Caco-2 (cell line): ENCODE measurements around the gene PSG7. TPM values are rescaled to one million over a fixed set of nuclear protein-coding genes. Genes with fewer than 3 reads are reported as not detected.
"Not testable (repeated sequence)": the region's sequence is repeated elsewhere in the genome, so short reads cannot be mapped to it uniquely, and the experiment has no call there.

Experiments
- BruUV-seq: library from RNA; stranded (reverse); fragments of 400-500 nt; replicated peaks from 2 replicates; lab custom pipeline; 2021; lab: Mats Ljungman, UMichigan
- CTCF ChIA-PET: fragments of 300-600 bp; sonication (Branson Sonifier 250); formaldehyde crosslinking; loops from one replicate; lab custom pipeline; 2022; ENCODE audit warnings: antibody characterized with exemption; lab: Charles Lee
- POLR2A ChIA-PET: fragments of 300-600 bp; sonication (Branson Sonifier 250); formaldehyde crosslinking; loops from one replicate; lab custom pipeline; 2022; ENCODE audit warnings: antibody characterized with exemption; lab: Charles Lee
- DNase-seq, 2 experiments: peaks; one replicate each; pipeline versions ENCODE4 v3.0.0 to v3.0.0-alpha.2; 2020 to 2022
- H3K27me3 ChIP-seq: replicated peaks from 2 replicates; pipeline ENCODE4 v1.6.0; 2011; ENCODE audit warnings: low read length; ENCODE audit not compliant: control insufficient read depth, insufficient read depth
- H3K36me3 ChIP-seq: 2 replicates; pipeline ENCODE4 v1.5.1; 2011; ENCODE audit warnings: low read length; ENCODE audit not compliant: control insufficient read depth, insufficient read depth
- H3K4me1 ChIP-seq: fragments of 250-450 bp; sonication (Bioruptor Pico); 2 replicates; pipeline ENCODE4 v1.5.1; 2020; ENCODE audit warnings: mild to moderate bottlenecking
- H3K4me3 ChIP-seq: 2 replicates; pipeline ENCODE4 v1.5.1; 2011; ENCODE audit warnings: low read depth, mild to moderate bottlenecking, control low read depth, low read length
- H3K9me3 ChIP-seq: fragments of 250-450 bp; sonication (Bioruptor Pico); 2 replicates; pipeline ENCODE4 v1.5.1; 2020; ENCODE audit warnings: mild to moderate bottlenecking, moderate library complexity
- H3K27ac Mint-ChIP-seq: one replicate; pipeline ENCODE4 v1.8.0; 2022; ENCODE audit warnings: mixed read lengths; ENCODE audit not compliant: unreplicated experiment
- H3K27me3 Mint-ChIP-seq: one replicate; pipeline ENCODE4 v1.8.0; 2022; ENCODE audit warnings: mixed read lengths; ENCODE audit not compliant: insufficient read depth, unreplicated experiment
- H3K36me3 Mint-ChIP-seq: one replicate; pipeline ENCODE4 v1.8.0; 2022; ENCODE audit warnings: mild to moderate bottlenecking, mixed read lengths; ENCODE audit not compliant: insufficient read depth, unreplicated experiment
- H3K4me1 Mint-ChIP-seq: one replicate; pipeline ENCODE4 v1.8.0; 2022; ENCODE audit warnings: low read depth, mixed read lengths; ENCODE audit not compliant: unreplicated experiment
- H3K4me3 Mint-ChIP-seq: one replicate; pipeline ENCODE4 v1.8.0; 2022; ENCODE audit warnings: mild to moderate bottlenecking, moderate library complexity, mixed read lengths; ENCODE audit not compliant: unreplicated experiment
- H3K9me3 Mint-ChIP-seq: one replicate; pipeline ENCODE4 v1.8.0; 2022; ENCODE audit warnings: mixed read lengths; ENCODE audit not compliant: unreplicated experiment
- CTCF ChIP-seq, 2 experiments: fragments of 200-600 bp in 1 of 2; IDR thresholded peaks; 1 replicate in 1 of 2; 2 replicates in 1 of 2; pipeline versions ENCODE4 v1.5.1 to v1.8.0; 2011 to 2022; ENCODE audit warnings: antibody characterized with exemption in 1 of 2, control low read depth in 1 of 2, inconsistent platforms in 1 of 2, low read depth in 1 of 2, low read length in 1 of 2, mild to moderate bottlenecking in 1 of 2, moderate library complexity in 1 of 2; ENCODE audit not compliant: insufficient read depth in 1 of 2, severe bottlenecking in 1 of 2, unreplicated experiment in 1 of 2
- intact Hi-C: fragments of 100-400 bp; cut with micrococcal nuclease; formaldehyde crosslinking; loops from one replicate; pipeline ENCODE4 v1.10.0; 2022; ENCODE audit not compliant: unreplicated experiment
- total RNA-seq: library from RNA; stranded (reverse); gene quantifications from 2 replicates; pipeline ENCODE4 v1.2.3, GENCODE V29; 2022

PSG7 gene
- total RNA-seq, 1 experiment from 2014 or later: not detected

GRCh38 chr19:42965176-42965575 is 28.2 kb upstream of the PSG7 start:
- DNase-seq: no peak
- Mint-ChIP-seq H3K27me3 (peaks cover 2% of the 10 kb centered on the region), H3K27ac (no peak overlapping the region), H3K4me1 (no peaks in the 10 kb centered on the region), H3K36me3 (no peaks in the 10 kb centered on the region), H3K9me3 (no peaks in the 10 kb centered on the region), H3K4me3 (no peak overlapping the region)
- no peaks in the 10 kb centered on the region for H3K36me3 ChIP-seq
- H3K4me3 ChIP-seq: no peak overlapping the region
- no peak for TF ChIP-seq CTCF (IDR thresholded peaks at IDR 0.05; ENCODE audit: insufficient read depth in 1 of 2, low read depth in 1 of 2, low read length in 1 of 2, severe bottlenecking in 1 of 2, unreplicated experiment in 1 of 2)
- H3K4me1 ChIP-seq: no peaks in the 10 kb centered on the region
- BruUV-seq: no TSS peak
- no peaks in the 10 kb centered on the region for H3K9me3 ChIP-seq
- CTCF ChIA-PET: no interaction called here
- POLR2A ChIA-PET: no interaction called here
- intact Hi-C loops: no loop called here
- no peaks in the 10 kb centered on the region for H3K27me3 ChIP-seq

GRCh38 chr19:42961119-42961518 is 24.1 kb upstream of the PSG7 start:
- H3K4me3 Mint-ChIP-seq: no peak overlapping the region
- Histone ChIP-seq H3K4me3 (no peak overlapping the region), H3K9me3 (no peaks in the 10 kb centered on the region), H3K27me3 (no peaks in the 10 kb centered on the region), H3K4me1 (no peaks in the 10 kb centered on the region), H3K36me3 (no peaks in the 10 kb centered on the region)
- ChIA-PET CTCF (no interaction called here), POLR2A (no interaction called here)
- H3K4me1 Mint-ChIP-seq: no peaks in the 10 kb centered on the region
- TF ChIP-seq CTCF (IDR thresholded peaks at IDR 0.05; ENCODE audit: insufficient read depth in 1 of 2, low read depth in 1 of 2, low read length in 1 of 2, severe bottlenecking in 1 of 2, unreplicated experiment in 1 of 2): no peak
- peaks cover 10% of the 10 kb centered on the region for H3K9me3 Mint-ChIP-seq
- no peak for DNase-seq
- no TSS peak for BruUV-seq
- intact Hi-C loops: no loop called here
- no peak overlapping the region for H3K27ac Mint-ChIP-seq
- H3K36me3 Mint-ChIP-seq: no peaks in the 10 kb centered on the region
- H3K27me3 Mint-ChIP-seq: peaks cover 2% of the 10 kb centered on the region

GRCh38 chr19:42952126-42952525 is 15.1 kb upstream of the PSG7 start:
- POLR2A ChIA-PET, CTCF ChIA-PET, H3K36me3 Mint-ChIP-seq, H3K36me3 ChIP-seq, H3K4me3 Mint-ChIP-seq, BruUV-seq, intact Hi-C loops, DNase-seq, H3K4me3 ChIP-seq, H3K27me3 Mint-ChIP-seq, H3K4me1 Mint-ChIP-seq, H3K9me3 ChIP-seq, H3K27me3 ChIP-seq, H3K4me1 ChIP-seq, H3K27ac Mint-ChIP-seq: not testable (repeated sequence)
- H3K9me3 Mint-ChIP-seq: peaks cover 11% of the 10 kb centered on the region

GRCh38 chr19:42951476-42951875 is 14.5 kb upstream of the PSG7 start:
- BruUV-seq, CTCF ChIA-PET, H3K36me3 ChIP-seq, H3K4me3 ChIP-seq, H3K4me3 Mint-ChIP-seq, H3K27ac Mint-ChIP-seq, H3K9me3 ChIP-seq, DNase-seq, H3K27me3 Mint-ChIP-seq, H3K4me1 Mint-ChIP-seq, intact Hi-C loops, H3K27me3 ChIP-seq, POLR2A ChIA-PET, H3K36me3 Mint-ChIP-seq, H3K4me1 ChIP-seq: not testable (repeated sequence)
- peaks cover 11% of the 10 kb centered on the region for H3K9me3 Mint-ChIP-seq
